ENCODE data around the gene ENC1.
"Not testable (repeated sequence)": the region's sequence is repeated elsewhere in the genome, so short reads cannot be mapped to it uniquely, and the experiment has no call there.

The ENC1 gene, protein sequence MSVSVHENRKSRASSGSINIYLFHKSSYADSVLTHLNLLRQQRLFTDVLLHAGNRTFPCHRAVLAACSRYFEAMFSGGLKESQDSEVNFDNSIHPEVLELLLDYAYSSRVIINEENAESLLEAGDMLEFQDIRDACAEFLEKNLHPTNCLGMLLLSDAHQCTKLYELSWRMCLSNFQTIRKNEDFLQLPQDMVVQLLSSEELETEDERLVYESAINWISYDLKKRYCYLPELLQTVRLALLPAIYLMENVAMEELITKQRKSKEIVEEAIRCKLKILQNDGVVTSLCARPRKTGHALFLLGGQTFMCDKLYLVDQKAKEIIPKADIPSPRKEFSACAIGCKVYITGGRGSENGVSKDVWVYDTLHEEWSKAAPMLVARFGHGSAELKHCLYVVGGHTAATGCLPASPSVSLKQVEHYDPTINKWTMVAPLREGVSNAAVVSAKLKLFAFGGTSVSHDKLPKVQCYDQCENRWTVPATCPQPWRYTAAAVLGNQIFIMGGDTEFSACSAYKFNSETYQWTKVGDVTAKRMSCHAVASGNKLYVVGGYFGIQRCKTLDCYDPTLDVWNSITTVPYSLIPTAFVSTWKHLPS

DNA sequence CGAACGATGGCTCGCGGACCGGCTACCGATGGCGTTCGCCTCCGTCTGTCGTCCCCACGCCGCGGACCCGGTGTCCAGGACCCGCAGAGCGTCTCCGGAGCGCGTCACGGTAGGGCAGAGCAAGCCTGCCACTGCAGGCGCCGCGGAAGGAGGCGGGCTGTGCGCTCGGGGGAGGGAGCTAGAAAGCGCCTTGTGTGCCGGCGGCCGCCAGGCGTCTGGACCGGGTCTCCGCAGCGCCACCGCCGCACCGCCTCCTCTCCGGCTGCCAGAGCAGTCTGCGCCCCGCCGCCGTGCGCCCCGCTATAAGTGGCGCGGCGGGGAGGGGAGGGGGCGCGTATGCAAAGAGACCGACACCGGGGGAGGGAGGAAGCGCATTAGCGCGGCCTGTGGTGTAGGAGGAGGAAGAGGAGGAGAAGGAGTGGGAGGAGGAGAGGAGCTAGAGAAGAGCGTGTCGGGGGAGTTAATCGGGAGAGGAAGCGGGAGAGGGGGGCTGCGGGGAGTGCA, at the start of gene ENC1:
Gene ENC1, minus strand, starts transcription at position 279 of the 504 bp plus-strand sequence. CDS start 4,243 bp downstream, outside the sequence.
- DNase-seq (ENCODE audit: low read depth): peak; percentile 76

DNA sequence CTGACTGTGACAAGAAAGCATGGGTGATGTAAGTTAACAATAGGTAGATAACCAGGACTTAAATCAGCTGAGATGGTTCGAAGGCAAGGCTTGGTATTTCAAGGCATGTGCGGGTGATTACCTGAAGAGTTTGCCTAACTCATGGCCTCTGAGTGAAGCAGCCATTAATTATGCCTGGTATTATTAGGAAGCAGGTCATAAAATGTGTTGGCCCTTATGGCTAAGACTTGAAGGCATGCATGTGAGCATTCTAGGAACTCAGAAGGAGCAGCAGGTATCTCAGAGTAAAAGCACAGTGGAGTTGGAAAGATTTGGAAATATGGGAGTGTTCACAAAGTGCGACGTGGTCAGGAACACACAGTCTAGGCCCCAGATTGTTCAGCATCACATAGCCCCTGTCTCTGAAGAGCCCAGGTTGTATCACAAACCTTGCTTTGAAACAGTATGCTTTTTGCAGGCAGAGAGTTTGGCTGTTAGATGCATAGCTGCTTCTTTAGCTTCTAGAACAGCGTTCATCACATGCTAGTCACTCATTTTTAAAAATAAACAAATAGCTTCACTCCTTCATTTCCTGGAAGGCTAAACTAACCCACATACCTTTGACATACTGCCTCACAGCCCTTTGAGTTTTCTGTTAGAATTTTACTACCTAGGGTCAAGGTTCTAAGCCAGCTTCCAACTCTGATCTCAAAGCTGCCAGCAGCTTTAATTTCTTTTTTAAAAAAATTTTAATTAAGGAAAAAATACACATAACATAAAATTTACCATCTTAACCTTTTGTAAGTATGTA, 46.6 kb upstream of the ENC1 start:
- no peak for DNase-seq (ENCODE audit: low read depth)

DNA sequence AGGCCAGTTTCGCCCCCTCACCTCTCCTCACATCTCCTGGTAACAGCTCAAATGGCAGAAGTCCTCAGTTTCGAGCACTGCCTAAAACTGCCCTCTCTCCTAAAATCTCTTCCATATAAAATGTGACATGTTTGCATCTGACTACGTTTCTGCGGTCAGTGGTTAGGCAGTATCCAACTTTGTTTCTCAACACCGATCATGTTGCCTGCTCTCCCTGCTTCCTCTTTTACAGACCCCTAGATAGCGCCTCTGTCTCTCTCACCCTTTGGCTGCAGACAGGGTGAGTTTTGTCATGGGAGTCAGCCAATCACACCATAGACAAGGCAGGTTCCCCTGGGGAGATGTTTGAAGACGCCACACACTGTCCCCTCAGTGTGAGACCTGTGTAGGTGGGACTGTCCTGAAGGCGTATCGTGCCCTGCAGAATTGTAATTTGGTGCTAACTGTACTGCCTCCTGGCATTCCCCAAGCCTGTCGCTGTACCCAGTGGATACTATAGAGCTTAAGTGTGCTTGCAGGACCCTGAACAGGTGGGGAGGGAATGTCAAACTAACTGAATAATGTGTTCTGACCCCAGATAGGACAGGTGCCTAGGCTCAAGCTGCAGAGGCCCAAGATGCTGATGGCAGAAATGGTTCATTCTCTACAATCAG, 45.6 kb upstream of the ENC1 start:
- DNase-seq (ENCODE audit: low read depth): no peak

DNA sequence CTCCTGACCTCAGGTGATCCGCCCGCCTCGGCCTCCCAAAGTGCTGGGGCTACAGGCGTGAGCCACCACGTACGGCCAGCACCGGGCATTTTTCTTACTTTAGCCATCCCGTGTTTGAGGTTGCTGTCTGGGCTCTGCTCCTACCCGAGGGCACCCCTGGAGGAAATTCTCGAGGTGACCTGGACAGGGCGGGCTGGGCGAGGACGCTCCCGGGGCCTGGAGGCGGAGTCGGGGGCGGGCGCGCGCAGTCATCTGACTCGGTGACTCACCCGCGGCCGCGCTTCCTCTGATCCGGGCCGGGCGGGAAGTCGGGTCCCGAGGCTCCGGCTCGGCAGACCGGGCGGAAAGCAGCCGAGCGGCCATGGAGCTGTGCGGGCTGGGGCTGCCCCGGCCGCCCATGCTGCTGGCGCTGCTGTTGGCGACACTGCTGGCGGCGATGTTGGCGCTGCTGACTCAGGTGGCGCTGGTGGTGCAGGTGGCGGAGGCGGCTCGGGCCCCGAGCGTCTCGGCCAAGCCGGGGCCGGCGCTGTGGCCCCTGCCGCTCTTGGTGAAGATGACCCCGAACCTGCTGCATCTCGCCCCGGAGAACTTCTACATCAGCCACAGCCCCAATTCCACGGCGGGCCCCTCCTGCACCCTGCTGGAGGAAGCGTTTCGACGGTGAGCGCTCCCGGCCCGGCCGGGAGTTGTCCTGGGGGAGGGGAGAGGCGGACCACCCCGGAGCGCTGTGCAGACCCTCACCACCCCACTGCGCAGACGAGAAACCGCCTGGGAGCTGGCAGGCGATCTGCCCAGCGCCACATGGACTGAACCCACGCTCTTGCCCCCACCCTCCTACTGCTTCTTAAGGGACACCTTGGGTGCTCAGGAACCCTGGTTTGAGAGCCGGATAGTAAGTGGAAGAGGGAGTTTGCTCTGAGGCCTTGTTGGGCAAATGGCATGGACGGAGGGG, 44.6 kb upstream of the ENC1 start, which contains the start of gene HEXB:
Gene HEXB, plus strand, starts transcription at position 334 of the 952 bp plus-strand sequence. Its CDS starts 28 bp downstream, at position 362.
- DNase-seq (ENCODE audit: low read depth): peak; percentile 73

DNA sequence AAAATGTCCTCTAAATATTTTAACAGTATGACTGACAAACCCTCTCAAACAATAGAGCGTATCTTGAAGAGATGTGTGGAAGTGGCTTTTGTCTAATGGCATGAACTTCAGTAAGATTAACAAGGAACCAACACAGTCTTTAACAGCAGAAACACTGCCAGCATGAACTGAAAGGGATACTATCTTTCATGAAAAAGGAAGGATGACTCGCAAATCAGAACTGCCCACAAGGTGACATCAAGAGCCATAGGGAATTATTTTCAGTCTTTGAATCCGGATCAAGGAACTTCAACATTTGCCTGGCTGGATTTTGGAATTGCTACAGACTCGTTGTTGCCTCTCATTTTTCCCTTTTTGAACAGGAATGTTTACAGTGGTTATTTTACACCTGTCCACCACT, 39.4 kb upstream of the ENC1 start:
- DNase-seq (ENCODE audit: low read depth): no peak

DNA sequence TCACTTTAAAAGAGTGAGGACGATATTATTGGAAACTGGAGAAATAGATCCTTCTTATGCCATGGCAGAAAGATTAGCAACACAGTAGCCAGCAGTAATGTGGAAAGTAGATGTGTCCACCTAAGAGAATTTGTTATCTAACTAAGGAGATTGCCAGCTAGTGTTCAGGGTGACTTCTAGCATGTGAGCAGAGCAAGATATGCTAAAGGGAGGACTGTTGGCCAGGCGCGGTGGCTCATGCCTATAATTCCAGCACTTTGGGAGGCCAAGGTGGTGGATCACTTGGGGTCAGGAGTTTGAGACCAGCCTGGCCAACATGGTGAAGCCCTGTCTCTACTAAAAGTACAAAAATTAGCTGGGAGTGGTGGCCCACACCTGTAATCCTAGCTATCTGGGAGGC, 38.8 kb upstream of the ENC1 start:
- not testable (repeated sequence) for DNase-seq (ENCODE audit: low read depth)

DNA sequence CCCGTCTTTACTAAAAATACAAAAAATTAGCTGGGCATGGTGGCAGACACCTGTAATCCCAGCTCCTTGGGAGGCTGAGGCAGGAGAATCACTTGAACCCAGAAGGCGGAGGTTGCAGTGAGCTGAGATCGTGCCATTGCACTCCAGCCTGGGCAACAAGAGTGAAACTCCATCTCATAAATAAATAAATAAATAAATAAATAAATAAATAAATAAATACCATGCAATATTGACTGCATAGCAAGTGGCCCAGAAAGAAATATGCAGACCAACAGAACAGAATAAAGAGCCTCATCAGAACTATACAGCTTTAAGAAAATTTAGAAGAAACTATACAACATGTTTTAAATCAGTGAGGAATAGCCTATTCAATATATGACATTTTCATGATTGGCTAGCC, 37.6 kb upstream of the ENC1 start:
- not testable (repeated sequence) for DNase-seq (ENCODE audit: low read depth)

DNA sequence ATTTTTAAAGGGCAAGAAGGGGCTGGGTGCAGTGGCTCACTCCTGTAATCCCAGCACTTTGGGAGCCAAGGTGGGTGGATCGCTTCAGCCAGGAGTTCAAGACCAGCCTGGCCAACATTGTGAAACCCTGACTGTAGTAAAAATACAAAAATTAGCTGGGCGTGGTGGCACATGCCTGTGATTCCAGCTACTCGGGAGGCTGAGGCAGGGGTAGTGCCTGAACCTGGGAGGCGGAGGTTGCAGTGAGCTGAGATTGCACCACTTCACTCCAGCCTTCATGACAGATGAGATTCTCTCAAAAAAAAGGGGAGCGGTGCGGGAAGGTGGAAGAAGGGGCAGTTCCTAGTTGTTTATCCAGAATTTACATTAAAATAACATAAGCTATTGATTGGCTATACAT, 35.9 kb upstream of the ENC1 start:
- DNase-seq (ENCODE audit: low read depth): not testable (repeated sequence)

DNA sequence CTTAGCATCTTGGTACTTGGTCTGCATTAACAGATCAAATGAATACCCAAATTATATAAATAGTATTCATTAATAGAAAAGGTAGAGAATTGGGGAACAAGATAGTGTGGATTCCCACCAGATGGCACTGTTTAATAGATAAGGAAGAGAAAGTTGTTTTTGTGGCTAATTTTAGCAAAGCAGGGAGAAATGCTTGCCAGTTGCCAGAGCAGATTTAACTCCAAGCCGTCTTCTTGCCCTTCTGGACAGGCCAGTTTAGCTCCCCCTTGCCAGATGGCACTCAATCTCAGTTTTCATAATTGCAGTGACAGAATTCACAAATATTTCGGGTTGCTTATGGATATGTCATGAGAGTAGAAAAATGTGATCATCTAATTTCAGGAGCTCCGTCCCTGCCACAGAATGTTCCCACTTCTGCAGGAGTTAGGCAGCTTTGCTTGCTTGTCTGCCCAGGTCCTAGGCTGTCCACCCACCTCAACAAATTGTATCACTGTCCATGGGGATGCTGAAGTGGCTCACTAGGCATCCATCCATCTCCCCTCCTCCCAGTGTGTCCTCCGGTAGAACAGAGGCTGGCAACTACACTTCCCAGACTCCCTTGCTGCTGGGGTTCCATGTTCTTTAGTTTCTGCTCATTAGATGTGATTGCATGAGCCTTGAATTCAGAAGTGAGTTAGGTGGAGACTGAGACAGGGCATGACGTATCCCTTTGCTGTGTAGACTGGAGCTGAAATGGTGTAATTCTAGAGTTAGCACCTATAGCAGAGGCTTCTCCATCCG, 32.7 kb upstream of the ENC1 start:
- no peak for DNase-seq (ENCODE audit: low read depth)

DNA sequence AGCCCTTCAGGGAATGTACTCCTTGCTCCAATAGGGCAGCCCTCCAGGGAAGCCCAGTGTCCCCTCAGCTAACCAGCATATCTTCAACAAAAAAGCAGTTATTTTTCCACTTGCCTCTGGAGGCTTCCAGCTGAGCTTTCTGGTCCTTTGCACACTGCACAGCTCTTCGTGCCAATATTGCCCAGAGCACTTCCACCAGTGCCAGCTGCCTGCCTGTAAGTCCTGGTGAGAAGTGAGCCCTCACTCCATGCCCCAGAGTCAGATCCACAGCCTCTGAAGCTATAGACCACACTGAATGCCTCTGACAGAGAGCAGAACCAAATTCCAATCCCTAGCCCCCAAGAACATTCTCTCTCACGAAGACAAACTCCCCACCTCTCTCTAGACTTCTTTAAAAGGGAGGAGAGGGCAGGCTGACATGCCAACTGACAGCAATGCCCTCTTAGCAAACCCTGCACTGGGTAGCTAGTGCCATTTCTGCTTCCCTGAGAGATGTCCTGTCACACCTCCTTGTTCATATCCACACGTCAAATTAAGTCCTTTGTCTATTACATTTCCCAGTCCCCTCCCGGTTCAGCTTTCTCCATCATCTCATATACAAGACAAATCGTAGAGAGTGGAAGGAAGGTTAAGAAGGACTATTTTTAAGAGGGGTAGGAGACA, 31.8 kb upstream of the ENC1 start:
- no peak for DNase-seq (ENCODE audit: low read depth)

DNA sequence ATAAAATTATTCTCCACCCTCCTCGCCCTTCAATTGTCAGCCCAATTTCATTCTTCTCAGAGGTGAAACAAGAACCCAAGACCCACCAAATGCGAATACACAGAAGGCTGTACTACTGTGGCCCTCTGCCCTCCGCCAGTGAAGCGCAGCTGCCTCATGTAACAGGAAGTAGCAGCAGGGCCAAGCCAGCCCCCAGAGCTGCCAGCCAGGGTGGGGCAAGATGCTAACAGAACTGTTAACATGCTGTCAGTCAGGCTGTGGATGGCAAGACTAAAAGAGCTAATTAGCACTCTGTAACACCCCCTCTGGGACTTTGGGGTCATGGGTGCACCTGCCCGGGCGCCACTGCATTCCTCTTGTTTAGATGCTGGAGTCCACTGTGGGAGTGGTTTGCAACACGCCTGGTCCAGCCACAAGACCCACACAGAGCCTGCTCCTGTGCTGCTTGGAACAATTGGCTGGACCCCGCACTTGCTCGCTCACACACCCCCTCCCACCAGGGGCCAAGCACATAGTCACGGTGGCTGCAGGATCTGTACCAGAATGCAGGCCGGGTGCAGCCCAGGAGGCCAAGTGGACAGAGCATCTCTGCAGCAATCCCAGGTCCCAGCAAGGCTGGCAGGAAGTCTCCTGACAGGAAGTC, 30.0 kb upstream of the ENC1 start:
- DNase-seq (ENCODE audit: low read depth): no peak

DNA sequence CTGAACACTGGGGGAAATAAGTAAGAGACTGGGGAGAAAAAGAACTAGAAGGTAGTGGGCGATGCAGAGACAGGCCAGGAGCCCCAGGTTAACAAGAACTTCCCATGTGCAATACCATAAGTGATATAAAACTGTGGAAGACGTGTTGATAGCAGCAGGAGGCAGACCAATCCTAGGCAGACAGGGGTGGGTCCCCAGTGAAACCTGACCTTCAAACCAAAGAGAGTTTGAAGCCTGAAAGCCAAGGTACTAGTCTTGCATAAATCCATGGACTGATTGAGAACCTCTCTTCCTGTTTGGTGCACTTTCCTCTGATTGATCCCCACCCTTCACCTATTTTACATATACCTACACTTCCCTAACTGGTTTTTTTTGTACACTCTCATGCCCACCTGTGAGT, 29.3 kb upstream of the ENC1 start:
- DNase-seq (ENCODE audit: low read depth): no peak

DNA sequence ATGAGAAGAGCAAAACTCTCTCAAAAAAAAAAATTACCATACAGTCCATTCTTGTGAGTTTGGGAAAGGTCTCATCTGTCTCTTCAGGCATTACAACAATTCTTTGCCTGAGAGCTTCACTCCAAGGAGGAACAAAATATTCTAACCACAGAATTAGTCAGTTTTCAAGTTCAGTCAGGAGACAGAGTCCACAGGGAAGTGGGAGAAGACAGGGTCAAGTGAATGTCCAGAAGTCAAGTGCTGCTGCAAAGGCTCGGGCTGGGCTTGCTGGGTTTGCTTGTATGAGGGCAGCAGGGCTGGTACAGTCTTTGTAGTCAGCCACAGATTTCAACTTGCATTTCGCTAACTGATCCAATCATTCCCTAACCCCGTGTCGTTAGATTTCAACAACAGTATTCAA, 26.9 kb upstream of the ENC1 start:
- DNase-seq (ENCODE audit: low read depth): no peak

DNA sequence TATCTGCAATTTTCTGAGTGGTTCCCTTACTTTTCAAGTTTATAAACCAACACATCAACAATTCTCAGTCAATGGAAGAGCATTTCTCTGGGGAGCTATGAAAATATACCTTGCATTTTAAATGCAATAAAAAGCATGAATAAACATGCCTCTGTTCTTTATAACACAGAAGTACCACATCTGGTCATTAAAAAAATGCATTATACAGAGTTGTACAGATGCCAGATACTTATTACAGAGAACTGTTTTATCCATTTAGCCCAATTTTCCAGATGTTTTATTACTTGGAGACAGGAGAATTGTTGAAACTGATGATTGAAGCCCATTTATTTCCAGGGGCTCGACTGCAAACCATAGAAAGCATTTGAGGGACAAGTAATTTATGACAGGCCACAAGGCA, 25.3 kb upstream of the ENC1 start:
- DNase-seq (ENCODE audit: low read depth): no peak

DNA sequence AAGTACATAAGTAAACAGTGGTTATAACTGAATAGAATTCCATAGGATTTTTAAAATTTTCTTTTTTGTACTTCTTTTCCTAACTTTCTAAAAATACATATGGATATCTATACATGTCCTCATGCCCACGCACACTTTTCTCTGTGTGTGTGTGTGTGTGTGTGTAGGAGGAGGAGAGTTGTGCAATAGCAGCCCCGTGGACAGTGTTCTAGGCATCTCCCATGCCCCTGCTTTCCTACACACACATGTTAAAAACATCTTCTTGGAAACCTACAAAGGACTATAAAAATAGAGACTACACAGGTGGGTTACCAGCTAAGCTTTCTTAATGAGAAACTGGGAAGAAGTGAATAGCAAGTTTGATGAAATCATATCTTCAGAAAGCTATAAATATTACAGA, 24.7 kb upstream of the ENC1 start:
- no peak for DNase-seq (ENCODE audit: low read depth)

DNA sequence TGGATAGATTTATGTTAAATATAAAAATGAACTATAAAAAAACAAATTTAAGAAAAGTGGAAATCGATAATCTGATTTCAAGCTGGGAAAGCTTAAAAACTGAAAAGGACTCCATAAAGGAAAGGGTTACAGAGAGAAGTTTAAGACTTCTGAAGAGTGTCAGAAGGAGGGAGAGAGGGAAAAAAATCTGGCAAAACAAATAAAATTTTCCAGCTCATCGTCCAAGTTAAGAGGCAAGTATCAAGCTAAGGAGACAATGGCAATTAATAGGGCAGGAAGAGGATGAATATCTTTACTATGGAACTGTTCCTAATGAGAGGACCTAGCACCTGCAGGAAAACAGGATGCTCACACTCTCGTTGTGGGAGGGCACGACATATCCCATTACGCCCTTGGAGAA, 24.0 kb upstream of the ENC1 start:
- DNase-seq (ENCODE audit: low read depth): no peak

DNA sequence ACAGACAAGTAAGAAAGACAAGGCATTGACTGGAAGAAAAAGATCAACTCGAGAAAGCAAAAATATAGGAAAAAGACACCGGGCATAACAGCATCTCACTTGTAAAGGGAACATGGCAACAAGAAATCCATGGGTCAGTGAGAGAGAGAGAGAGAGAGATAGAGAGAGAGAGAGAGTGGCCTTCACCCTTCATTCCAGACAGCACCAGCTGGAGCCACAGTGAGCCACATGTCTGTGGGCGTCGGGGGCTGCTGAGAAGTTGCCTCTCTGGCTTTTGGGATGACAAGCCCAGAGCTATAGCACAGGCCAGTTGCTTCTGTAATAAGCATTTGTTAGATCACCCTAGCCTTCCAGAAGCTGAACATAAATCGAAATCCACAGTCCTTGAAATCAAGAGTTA, 20.3 kb upstream of the ENC1 start:
- no peak for DNase-seq (ENCODE audit: low read depth)

DNA sequence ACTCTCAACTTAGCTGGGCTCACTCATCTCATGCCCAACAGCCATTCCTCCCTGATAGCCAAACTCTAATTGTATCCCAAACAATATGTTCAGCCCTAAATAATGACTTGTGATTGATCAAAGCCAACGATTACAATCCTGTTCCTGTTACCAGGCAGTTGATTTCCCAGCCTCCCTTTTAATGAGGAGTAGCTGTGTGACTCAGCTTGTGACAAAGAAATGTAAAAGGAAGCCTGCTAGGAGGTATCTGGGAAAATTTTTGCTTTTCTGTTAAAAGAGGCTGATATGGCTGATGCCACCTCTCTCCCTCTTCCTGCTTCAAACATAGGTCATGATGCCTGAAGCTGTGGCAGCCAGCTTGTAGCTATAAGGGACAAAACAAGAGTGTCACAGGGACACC, 19.6 kb upstream of the ENC1 start:
- DNase-seq (ENCODE audit: low read depth): no peak

DNA sequence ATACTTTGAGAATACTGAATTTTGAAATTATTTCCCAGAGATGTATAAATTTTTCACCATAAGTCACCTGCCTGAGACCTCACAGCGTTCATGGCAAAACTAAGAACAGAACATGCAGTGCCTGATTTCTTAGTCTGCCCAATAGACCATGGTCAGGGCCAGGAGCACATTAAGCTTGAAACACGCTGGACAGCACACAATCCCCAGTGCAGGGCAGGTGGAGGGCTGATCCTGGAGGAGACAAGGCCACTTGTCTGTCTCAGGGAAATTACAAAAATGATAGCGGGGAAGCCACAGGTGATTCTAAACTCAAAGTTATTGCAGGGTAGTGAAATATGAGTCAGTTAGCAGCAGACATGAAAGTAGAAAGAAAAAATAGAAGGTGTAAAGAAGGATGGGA, 18.6 kb upstream of the ENC1 start:
- DNase-seq (ENCODE audit: low read depth): no peak
